HG03439 (cell line): ENCODE results near the gene FXYD2.

Experiments
- ATAC-seq: cut with Tn5 transposase; IDR thresholded peaks from one replicate; pipeline ENCODE4 v1.9.1; 2021; ENCODE audit warnings: mild to moderate bottlenecking, moderate library complexity; ENCODE audit not compliant: unreplicated experiment

Gene FXYD2

GRCh38 chr11:117836077-117836960 lies 11.8 kb upstream of the FXYD2 start:
- ATAC-seq, result no peak

GRCh38 chr11:117835576-117835975 lies 11.0 kb upstream of the FXYD2 start:
- ATAC-seq, result no peak

GRCh38 chr11:117834838-117835443 lies 10.4 kb upstream of the FXYD2 start:
- no peak for ATAC-seq

- ATAC-seq, result no peak
Observed at GRCh38 chr11:117834068-117834810, 9.7 kb upstream of the FXYD2 start.

GRCh38 chr11:117833401-117833891 lies 8.9 kb upstream of the FXYD2 start:
- ATAC-seq, result no peak

GRCh38 chr11:117832511-117832910 lies 8.0 kb upstream of the FXYD2 start:
- ATAC-seq, result no peak

GRCh38 chr11:117831661-117832415 lies 7.3 kb upstream of the FXYD2 start:
- ATAC-seq, result no peak

- ATAC-seq, result no peak
Observed at GRCh38 chr11:117830674-117831351, 6.3 kb upstream of the FXYD2 start.

- no peak for ATAC-seq
Observed at GRCh38 chr11:117830072-117830471, 5.5 kb upstream of the FXYD2 start.

GRCh38 chr11:117829369-117829725 lies 4.8 kb upstream of the FXYD2 start:
- ATAC-seq, result no peak

GRCh38 chr11:117828611-117829368 lies 4.2 kb upstream of the FXYD2 start:
- ATAC-seq, result no peak

GRCh38 chr11:117827521-117828511 lies 3.3 kb upstream of the FXYD2 start:
- ATAC-seq, result no peak

GRCh38 chr11:117826832-117827231 lies 2.3 kb upstream of the FXYD2 start:
- ATAC-seq, result no peak

GRCh38 chr11:117826190-117826570 lies 1.6 kb upstream of the FXYD2 start:
- no peak for ATAC-seq

- no peak for ATAC-seq
Observed at GRCh38 chr11:117825538-117826189, 1.1 kb upstream of the FXYD2 start.

GRCh38 chr11:117823946-117824420 lies 561 bp downstream of the FXYD2 start:
- ATAC-seq, result no peak

- ATAC-seq, result no peak
Observed at GRCh38 chr11:117823294-117823945, 1.1 kb downstream of the FXYD2 start.
